Left renal cortex interstitium (tissue), 4 donors: ENCODE data around the gene XPO6. TPM values are rescaled to one million over a fixed set of nuclear protein-coding genes. Genes with fewer than 3 reads are reported as not detected.
"Not testable (repeated sequence)": the region's sequence is repeated elsewhere in the genome, so short reads cannot be mapped to it uniquely, and the experiment has no call there.

Experiments
- DNase-seq, 4 donors: peaks; one replicate each; pipeline ENCODE4 v3.0.0-alpha.2; 2013; ENCODE audit warnings: low read depth in 4 of 4, low spot score in 2 of 4, missing footprints in 1 of 4
- polyA plus RNA-seq, 4 donors: library from polyadenylated mRNA; unstranded; fragments of 120-200 nt; gene quantifications; one replicate each; pipeline ENCODE4 v1.2.1, GENCODE V29; 2013; ENCODE audit not compliant: insufficient read length in 4 of 4

Gene XPO6
- polyA plus RNA-seq, 4 donors = 72.3 to 91.7 (median 87.6) TPM

GRCh38 chr16:28120754-28121153, 91.0 kb downstream of the XPO6 start:
- no peak for DNase-seq

- DNase-seq = no peak
Measured at GRCh38 chr16:28118637-28119036, 93.1 kb downstream of the XPO6 start.

- DNase-seq = no peak
Measured at GRCh38 chr16:28117168-28117565, 94.6 kb downstream of the XPO6 start.

GRCh38 chr16:28115866-28116265, 95.9 kb downstream of the XPO6 start:
- DNase-seq = not testable (repeated sequence)

GRCh38 chr16:28112908-28113307, 98.9 kb downstream of the XPO6 start:
- DNase-seq = no peak

- DNase-seq = no peak
Measured at GRCh38 chr16:28110977-28111376, 100.8 kb downstream of the XPO6 start.

GRCh38 chr16:28110479-28110878, 101.3 kb downstream of the XPO6 start:
- DNase-seq = no peak

GRCh38 chr16:28110074-28110473, 101.7 kb downstream of the XPO6 start:
- no peak for DNase-seq

- DNase-seq = no peak
Measured at GRCh38 chr16:28108590-28109247, 103.0 kb downstream of the XPO6 start.

- DNase-seq = no peak
Measured at GRCh38 chr16:28107232-28107631, 104.5 kb downstream of the XPO6 start.

GRCh38 chr16:28106467-28107215, 105.1 kb downstream of the XPO6 start:
- no peak for DNase-seq

GRCh38 chr16:28105954-28106353, 105.8 kb downstream of the XPO6 start:
- no peak for DNase-seq

GRCh38 chr16:28105297-28105696, 106.5 kb downstream of the XPO6 start:
- no peak for DNase-seq

- DNase-seq = no peak
Measured at GRCh38 chr16:28104404-28104803, 107.4 kb downstream of the XPO6 start.

GRCh38 chr16:28103516-28104170, 108.1 kb downstream of the XPO6 start:
- DNase-seq = no peak

GRCh38 chr16:28101533-28101890, 110.3 kb downstream of the XPO6 start:
- no peak for DNase-seq

GRCh38 chr16:28100810-28101532, 110.8 kb downstream of the XPO6 start:
- no peak for DNase-seq

- DNase-seq = no peak
Measured at GRCh38 chr16:28098959-28099945, 112.5 kb downstream of the XPO6 start.

- no peak for DNase-seq
Measured at GRCh38 chr16:28098171-28098958, 113.4 kb downstream of the XPO6 start.
